Neuron (in vitro differentiated cells): Measurements from ENCODE around the gene SKP1.

ENCODE experiments used
- H2AFZ ChIP-seq: one replicate; pipeline ENCODE4 v1.6.1; 2013; ENCODE audit warnings: low read depth, mild to moderate bottlenecking, inconsistent platforms, low read length, moderate library complexity
- H3K27me3 ChIP-seq: one replicate; pipeline ENCODE4 v1.6.1; 2013; ENCODE audit warnings: low read length; ENCODE audit not compliant: insufficient read depth
- H3K36me3 ChIP-seq: one replicate; pipeline ENCODE4 v1.6.1; 2013; ENCODE audit warnings: low read length; ENCODE audit not compliant: insufficient read depth
- H3K4me1 ChIP-seq: one replicate; pipeline ENCODE4 v1.6.1; 2013; ENCODE audit warnings: low read length; ENCODE audit not compliant: insufficient read depth
- H3K4me3 ChIP-seq: 2 replicates; pipeline ENCODE4 v1.5.1; 2013; ENCODE audit warnings: mild to moderate bottlenecking, low read length, moderate library complexity
- H3K9me3 ChIP-seq: one replicate; pipeline ENCODE4 v1.6.1; 2013; ENCODE audit warnings: low read length

The SKP1 gene

DNA sequence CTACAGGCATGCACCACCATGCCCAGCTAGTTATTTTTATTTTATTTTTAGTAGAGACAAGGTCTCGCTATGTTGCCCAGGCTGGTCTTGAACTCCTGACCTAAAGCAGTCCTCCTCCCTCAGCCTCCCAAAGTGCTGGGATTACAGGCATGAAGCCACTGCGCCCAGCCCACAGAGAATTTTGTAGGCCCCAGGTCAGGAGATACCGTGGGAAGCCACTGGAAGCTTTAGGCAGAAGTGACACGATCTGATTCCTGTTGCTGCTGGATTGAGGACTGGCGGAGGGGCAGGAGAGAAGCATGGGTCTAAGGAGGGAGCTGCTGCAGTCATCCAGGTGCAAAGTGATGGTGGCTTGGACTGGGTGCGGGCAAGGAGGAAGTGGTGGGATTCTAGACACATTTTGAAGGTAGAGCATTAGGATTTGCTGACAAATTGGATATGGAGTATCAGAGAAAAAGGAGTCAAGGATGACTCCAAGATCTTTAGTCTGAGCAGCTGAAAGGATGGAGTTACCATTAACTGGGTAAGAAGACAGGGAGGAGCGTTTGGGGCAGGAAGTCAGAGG is 41.6 kb downstream of the SKP1 start:
- no peak overlapping the region for H2AFZ ChIP-seq
- no peak overlapping the region for H3K4me3 ChIP-seq
- H3K36me3 ChIP-seq: peaks cover 25% of the 10 kb centered on the region

DNA sequence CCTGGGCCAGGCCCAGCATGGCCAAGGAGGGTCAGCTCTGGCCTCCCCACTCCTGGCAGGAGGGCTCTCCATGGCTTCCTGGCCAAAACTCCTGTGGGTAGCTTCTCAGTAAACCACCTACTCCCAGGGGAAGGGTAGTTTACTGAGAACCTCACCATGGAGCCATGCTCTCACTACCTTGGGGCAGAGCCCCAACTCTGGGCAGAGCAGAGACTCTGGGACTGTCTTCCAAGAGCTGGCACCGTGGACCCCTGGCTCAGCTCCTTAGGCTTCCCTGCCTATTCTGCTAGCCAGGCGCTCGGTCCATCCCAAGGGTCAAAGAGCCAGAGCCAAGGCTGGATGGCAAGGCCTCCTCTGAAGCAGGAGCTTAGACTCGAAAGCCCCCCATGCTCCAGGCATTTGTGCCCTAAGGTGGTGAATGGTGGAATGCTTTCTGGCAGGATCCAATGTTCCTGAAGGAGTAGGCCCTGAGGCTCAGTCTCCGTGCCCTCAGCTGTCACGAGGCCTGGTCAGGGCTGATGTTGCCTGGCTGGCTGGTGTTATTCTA is 42.7 kb downstream of the SKP1 start:
- H3K27me3 ChIP-seq: no peaks in the 10 kb centered on the region
- H3K4me3 ChIP-seq: no peak overlapping the region
- no peaks in the 10 kb centered on the region for H3K4me1 ChIP-seq
- H3K9me3 ChIP-seq: no peaks in the 10 kb centered on the region
- peaks cover 29% of the 10 kb centered on the region for H3K36me3 ChIP-seq
- H2AFZ ChIP-seq: no peak overlapping the region

More for the DNA sequence above, 41.6 kb downstream of the SKP1 start:
- no peaks in the 10 kb centered on the region for H3K9me3 ChIP-seq
- no peaks in the 10 kb centered on the region for H3K4me1 ChIP-seq
- no peaks in the 10 kb centered on the region for H3K27me3 ChIP-seq

DNA sequence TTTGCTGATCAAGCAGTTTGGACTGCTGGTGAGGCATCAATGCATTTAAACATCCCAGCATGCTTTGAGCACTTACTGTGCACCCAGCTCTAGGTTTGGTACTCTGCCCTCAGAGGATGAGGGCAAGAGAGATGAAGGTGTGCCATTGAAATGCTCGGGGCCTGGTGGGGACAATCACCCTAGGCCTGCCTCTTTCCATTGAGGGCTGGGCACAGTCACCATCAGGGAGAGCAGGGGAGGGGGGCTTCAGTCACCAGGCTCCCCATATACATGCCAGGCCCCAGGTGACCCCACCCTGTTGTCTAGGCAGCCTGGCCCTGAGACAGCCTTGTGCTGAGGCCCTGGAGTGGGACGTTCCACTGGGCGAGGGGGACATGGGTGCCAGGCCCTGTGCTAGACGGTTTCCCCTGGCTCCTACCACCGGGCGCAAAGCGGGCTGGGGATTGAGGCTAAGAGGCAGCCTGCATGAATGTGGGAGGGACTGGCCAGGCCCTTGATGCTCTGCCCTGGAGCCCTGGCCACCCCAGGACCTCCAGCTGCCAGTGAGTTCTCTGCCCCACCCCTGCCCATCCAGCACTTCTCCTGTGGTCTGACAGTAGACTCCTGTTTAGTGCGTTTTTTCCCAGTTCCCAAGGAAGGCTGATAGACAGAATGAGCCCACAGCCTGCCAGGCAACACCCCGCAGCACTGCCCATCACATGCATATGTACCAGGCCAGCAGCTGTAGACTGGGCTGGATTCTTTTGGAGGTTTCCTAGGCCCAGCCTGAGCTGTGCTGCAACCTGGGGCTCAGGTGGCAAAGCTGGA is 43.4 kb downstream of the SKP1 start:
- Histone ChIP-seq H3K4me3 (no peak overlapping the region), H3K4me1 (no peaks in the 10 kb centered on the region)

DNA sequence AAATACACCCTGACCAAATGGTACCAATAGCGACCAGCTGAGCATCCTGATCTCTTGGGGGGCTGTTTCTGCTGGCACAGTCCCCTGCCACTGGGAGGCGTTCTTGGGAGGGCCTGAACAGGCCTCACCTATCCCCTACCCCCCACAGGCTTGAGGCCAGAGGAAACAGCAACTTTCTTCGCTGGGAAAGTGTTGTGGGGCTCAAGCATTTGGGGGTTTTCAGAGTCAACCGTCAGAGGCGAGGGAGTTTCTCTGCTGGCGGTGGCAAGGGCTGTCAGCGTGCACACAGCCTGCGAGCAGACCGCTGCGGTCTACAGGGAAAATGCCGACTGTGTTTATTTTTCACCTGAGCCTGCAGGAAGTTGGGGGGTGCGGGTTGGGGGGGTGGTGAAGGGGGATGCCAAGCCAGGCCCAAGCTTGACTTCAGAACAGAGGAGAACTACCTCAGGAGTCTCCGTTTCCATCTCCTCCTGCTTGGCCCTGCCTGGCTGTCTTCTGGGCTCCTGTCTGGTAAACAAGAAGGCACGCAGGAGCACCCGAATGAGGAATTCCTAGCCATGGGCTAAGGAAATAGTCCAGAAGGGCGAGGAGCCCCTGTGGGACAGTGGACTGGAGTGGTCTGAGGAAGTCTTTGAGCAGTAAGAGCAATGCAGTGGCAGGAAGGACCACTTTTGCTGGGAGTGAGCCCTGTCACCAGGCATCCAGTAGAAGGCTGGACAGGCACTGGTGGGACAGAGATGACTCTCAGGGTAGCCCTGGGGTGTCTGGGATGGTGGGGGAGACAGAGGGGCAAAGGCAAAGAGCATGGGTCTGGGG is 44.2 kb downstream of the SKP1 start:
- Histone ChIP-seq H3K4me1 (no peaks in the 10 kb centered on the region), H3K9me3 (no peaks in the 10 kb centered on the region), H3K36me3 (peaks cover 29% of the 10 kb centered on the region), H3K4me3 (no peak overlapping the region), H3K27me3 (no peaks in the 10 kb centered on the region), H2AFZ (no peak overlapping the region)

More for the DNA sequence above, 43.4 kb downstream of the SKP1 start:
- Histone ChIP-seq H3K27me3 (no peaks in the 10 kb centered on the region), H3K36me3 (peaks cover 29% of the 10 kb centered on the region), H3K9me3 (no peaks in the 10 kb centered on the region), H2AFZ (no peak overlapping the region)

DNA sequence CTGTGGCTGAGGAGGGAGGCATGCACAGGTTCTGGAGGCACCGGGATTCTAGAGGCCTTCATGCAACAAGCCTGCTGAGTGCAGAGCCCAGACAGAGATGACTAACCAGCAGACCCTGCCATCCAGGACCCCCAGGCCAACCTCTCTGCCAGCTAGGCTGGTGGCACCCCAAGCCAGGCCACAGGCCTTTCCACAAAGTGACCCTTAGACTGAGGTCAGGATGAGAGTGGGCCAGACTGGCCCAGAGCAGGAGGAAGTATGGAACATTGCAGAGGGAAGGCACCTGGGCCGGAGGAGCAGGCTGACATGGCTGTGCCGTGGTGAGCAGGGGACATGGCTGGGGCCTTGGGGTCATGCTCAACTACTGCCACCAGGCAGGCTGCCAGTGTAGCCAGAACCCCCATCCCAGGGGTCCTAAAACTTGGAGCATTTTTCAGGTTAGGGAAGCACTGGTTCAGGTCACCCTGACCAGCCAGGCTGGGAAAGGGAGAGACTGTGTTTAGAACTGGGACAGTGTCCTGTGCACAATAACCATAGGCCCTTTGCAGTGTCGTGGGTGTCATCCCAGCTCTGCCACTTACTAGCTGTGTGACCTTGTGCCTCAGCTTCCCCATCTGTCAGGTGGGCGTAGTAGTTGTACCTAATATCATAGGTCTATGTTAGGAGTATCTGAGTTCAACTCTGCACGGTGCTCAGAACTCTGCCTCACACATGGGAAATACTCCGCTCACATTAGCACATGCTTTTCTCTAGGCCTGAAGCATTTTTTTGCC is 45.0 kb downstream of the SKP1 start:
- H2AFZ ChIP-seq: no peak overlapping the region
- H3K4me1 ChIP-seq: no peaks in the 10 kb centered on the region
- no peaks in the 10 kb centered on the region for H3K9me3 ChIP-seq
- peaks cover 27% of the 10 kb centered on the region for H3K36me3 ChIP-seq
- H3K4me3 ChIP-seq: no peak overlapping the region
- no peaks in the 10 kb centered on the region for H3K27me3 ChIP-seq

DNA sequence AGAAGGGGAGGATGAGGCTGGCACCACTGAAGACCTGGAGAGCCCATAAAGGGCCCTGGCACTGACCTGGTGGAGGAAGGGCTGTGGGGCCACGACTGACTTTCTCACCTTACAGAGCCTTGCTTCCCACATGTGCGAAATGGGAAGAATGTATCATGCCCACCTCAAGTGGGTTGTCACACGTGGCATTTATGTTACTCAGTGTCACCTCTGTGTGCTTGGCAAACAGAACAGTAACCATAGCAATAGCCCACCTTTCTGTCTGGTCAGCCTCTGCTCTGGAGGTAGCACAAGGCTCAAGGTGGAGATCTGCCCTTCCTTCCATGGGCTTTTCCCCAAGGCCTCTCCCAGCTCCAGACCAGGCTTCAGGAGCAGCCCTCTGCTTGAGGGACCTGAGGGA is 45.6 kb downstream of the SKP1 start:
- Histone ChIP-seq H3K36me3 (peaks cover 22% of the 10 kb centered on the region), H3K4me1 (no peaks in the 10 kb centered on the region)

DNA sequence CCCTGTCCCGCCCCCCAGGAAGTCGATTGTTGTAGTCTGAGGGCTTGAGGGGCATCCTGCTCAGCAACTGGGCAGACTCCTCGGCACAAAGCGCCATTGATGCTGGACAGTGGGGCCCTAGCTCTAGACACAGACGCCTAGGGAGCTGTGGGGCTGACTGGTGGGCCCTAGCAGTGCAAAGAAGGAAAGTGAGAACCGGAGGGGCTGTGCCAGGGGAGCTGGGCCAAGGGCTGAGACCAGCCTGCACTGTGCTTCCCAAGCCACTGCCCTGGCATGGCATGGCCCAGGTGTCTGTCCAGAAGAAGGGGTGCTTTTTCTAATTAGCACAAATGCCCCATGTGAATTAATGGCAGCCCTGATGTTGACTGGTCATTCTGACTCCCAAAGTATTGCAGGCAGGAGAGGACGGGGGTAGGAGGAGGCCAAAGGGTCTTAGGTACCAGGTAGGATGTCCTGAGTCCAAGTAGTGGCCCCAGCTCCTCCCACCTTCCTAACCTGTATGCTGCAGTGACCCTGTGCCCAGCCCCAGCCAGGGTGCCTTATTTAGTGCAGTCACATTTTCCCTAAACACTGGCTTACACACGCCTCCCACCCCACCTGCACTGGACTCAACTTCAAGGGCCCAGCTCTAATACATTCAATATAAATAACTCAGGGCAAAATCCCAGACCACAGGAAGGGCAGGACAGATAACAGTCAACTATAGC is 46.4 kb downstream of the SKP1 start:
- no peaks in the 10 kb centered on the region for H3K4me1 ChIP-seq
- H3K36me3 ChIP-seq: peaks cover 18% of the 10 kb centered on the region
- H3K9me3 ChIP-seq: no peaks in the 10 kb centered on the region
- H2AFZ ChIP-seq: no peak overlapping the region
- H3K4me3 ChIP-seq: no peak overlapping the region
- H3K27me3 ChIP-seq: no peaks in the 10 kb centered on the region

More for the DNA sequence above, 45.6 kb downstream of the SKP1 start:
- H2AFZ ChIP-seq: no peak overlapping the region
- H3K27me3 ChIP-seq: no peaks in the 10 kb centered on the region
- H3K9me3 ChIP-seq: no peaks in the 10 kb centered on the region
- H3K4me3 ChIP-seq: no peak overlapping the region

DNA sequence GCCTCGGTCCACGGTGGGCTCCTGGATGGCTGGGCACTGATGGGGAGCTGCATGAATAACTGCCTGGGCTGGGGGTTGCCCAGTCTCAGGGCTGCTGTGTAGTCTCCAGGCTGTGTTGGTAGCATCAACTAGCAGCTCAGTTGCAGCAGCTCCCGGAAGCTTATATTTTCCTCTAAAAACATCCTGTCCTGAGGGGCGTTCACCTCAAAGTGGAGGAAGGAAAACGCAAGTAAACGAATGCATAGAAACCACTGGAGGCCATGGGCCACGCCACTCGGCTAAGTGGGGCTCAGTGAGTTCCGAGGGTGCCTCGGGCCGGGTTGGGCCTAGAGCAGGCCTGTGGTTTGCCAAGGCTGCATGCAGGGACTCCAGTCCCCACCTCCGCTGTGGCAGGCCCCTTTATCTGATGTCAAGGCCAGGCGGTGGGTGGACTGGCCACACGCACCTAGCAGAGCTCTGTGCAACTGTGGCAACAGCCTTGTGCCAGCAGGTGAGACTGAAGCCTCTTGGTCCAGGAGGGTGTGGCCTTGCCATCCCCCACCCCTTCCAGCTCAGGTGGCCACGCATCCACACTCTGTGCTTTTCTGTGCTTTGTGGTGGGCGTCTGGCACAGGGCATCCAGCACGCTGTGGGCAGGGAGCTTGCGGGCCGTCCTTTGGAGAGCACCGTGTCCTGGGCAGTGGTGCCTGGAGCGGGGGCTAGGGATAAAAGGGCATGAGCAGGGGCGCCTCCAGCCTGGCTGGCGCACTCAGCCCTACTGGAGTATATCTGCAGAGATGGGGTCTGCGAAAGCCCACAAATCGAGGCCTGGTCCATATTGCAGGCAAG is 47.1 kb downstream of the SKP1 start:
- peaks cover 16% of the 10 kb centered on the region for H3K36me3 ChIP-seq
- no peak overlapping the region for H3K4me3 ChIP-seq
- no peaks in the 10 kb centered on the region for H3K9me3 ChIP-seq
- no peaks in the 10 kb centered on the region for H3K4me1 ChIP-seq
- H2AFZ ChIP-seq: no peak overlapping the region
- no peaks in the 10 kb centered on the region for H3K27me3 ChIP-seq

DNA sequence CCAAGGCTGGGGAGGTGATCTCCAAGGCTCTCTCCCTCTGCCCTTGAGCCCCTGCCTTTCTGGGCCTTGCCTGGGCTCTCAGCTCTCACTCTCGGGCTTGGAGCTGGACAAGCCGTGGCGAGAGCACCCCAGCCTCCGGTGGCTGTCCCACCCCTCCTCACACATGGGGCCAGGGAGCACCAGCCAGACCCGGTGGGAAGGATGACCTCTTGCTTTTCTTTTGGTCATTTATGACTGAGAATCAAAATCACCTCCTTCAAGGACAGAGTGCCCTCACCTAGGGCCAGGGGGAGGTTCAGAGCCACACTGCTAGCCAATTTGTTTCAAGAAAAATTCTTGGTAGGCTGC is 48.1 kb downstream of the SKP1 start:
- no peak overlapping the region for H3K4me3 ChIP-seq
- H3K9me3 ChIP-seq: no peaks in the 10 kb centered on the region
- peaks cover 10% of the 10 kb centered on the region for H3K36me3 ChIP-seq
- H2AFZ ChIP-seq: no peak overlapping the region
- no peaks in the 10 kb centered on the region for H3K4me1 ChIP-seq
- no peaks in the 10 kb centered on the region for H3K27me3 ChIP-seq

DNA sequence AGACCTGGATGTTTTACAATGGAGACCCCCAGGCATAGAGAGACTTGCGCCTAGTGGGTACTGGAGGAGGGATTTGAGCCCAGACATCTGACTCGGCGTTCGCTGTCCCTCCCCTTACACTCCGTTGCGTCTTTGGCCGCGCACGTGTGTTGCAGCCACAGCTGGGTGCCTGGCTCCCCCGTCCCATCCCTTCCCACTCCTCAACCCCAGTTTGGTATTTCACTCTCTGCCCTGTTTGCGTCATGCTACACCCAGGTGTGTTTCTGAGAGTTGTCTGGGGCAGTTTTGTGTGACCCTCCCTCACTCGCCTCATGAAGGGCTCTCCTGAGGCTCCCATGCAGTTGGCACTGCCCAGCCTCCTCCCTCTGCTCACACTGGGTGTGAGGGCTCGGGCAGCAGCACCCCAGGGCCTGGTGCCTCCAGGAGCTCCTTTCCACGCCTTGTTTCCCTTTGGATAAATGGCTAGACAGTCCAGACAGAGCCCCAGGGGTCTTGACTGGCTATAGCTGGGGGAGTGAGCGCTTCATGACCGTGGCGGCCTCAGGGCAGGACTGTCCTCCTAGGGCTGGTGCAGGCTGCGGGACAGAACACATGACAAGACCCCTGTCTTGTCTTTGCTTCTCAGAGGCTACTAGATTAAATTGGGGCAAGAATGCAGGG is 48.6 kb downstream of the SKP1 start:
- no peak overlapping the region for H3K4me3 ChIP-seq
- H3K4me1 ChIP-seq: no peaks in the 10 kb centered on the region
- H3K9me3 ChIP-seq: no peaks in the 10 kb centered on the region
- no peak overlapping the region for H2AFZ ChIP-seq
- peaks cover 9% of the 10 kb centered on the region for H3K36me3 ChIP-seq
- H3K27me3 ChIP-seq: no peaks in the 10 kb centered on the region

DNA sequence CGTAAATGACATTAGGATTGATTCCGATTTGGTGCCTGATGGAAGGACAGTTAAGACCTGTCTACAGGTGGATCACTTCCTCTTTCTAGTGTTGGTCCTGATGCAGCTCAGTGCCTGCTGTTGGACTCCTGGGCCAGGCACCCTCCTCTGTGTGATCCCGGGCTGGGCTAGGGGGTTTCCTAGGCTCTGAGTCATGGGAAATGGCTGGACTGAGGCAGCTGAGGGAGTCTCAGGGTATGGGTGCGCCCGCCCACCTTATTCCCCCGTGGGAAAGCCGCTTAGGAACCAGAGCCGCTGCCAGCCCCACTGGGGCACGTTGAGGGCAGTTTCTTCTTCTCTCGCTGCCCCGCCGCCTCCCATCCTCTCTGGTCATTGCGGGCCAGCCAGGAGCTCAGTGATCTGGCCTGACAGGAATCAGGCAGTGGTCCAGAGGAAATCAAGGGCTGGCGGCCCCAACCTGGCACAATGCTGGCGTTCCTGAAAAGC is 49.3 kb downstream of the SKP1 start:
- Histone ChIP-seq H3K9me3 (no peaks in the 10 kb centered on the region), H3K4me3 (no peak overlapping the region), H2AFZ (no peak overlapping the region), H3K27me3 (no peaks in the 10 kb centered on the region), H3K36me3 (peaks cover 9% of the 10 kb centered on the region), H3K4me1 (no peaks in the 10 kb centered on the region)
